SJCRH30 (cell line): Measurements from ENCODE around the gene H2BK1. TPM values are rescaled to one million over a fixed set of nuclear protein-coding genes. Genes with fewer than 3 reads are reported as not detected.

ENCODE experiments used
- DNase-seq, 2 experiments: peaks; one replicate each; pipeline ENCODE4 v3.0.0-alpha.2; 2015 to 2020
- H3K27ac ChIP-seq: fragments of 250-450 bp; sonication (Bioruptor Pico); 2 replicates; pipeline ENCODE4 v1.5.1; 2020; ENCODE audit warnings: mild to moderate bottlenecking, moderate library complexity
- H3K27me3 ChIP-seq: fragments of 250-450 bp; sonication (Bioruptor Pico); 2 replicates; pipeline ENCODE4 v1.5.1; 2020; ENCODE audit warnings: mild to moderate bottlenecking, moderate library complexity
- H3K36me3 ChIP-seq: fragments of 250-450 bp; sonication (Bioruptor Pico); 2 replicates; pipeline ENCODE4 v1.5.1; 2020; ENCODE audit warnings: mild to moderate bottlenecking, moderate library complexity
- H3K4me1 ChIP-seq: fragments of 250-450 bp; sonication (Bioruptor Pico); 2 replicates; pipeline ENCODE4 v1.5.1; 2020; ENCODE audit warnings: mild to moderate bottlenecking, moderate library complexity
- H3K4me3 ChIP-seq: fragments of 250-450 bp; sonication (Bioruptor Pico); 2 replicates; pipeline ENCODE4 v1.5.1; 2020; ENCODE audit warnings: mild to moderate bottlenecking, moderate library complexity
- H3K9me3 ChIP-seq: fragments of 250-450 bp; sonication (Bioruptor Pico); replicated peaks from 2 replicates; pipeline ENCODE4 v1.5.1; 2020; ENCODE audit warnings: mild to moderate bottlenecking, moderate library complexity
- total RNA-seq: library from RNA; depleted of rRNA; stranded (reverse); fragments of >200 nt; shearing (Covaris generic); gene quantifications from 2 replicates; pipeline ENCODE4 v1.2.3, GENCODE V29; 2014; rRNA removed

The H2BK1 gene
- not detected in 2 replicates for total RNA-seq

DNA sequence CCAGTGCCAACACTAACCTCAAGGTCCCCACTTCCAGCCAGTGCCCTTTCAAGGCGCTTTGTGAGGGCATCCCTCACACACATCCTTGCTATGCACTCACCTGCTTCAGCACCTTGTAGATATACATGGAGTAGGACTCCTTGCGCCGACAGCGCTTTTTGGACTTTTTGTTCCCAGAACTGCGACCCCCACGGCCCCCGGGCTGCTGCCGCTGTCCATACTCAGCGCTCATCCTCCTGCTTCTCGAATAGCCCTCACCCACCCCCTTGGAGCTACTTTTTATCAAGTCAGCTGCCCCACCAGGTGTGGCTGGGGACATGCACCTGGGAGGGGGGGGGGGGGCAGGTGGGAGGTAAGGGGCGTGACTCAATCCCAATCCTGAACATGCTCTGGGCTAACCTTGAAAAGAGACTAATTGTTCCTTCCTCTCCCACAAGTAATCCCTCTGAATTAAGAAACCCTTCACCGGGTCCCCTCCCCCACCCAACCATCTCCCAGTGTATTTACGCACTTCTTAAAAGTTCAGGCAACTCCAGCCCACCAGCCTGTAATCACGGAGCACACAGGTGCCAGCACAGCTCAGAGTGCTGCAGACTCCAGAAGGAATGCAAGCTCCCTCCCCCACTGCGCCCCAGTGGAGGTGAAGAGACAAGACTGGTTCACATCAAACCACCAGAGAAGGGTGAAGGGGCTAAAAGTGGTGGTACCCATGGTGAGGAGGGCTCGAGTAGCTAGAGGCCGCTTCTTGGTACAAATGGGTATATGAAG, at the start of gene H2BK1:
TSS of gene H2BK1 (minus strand) at position 402 of the 768 bp plus-strand sequence. CDS start at position 232, 170 bp downstream.
- Histone ChIP-seq H3K27ac (no peak within 1 kb of the TSS), H3K4me3 (no peak within 1 kb of the TSS), H3K9me3 (no peaks in the 10 kb centered on the region), H3K4me1 (no peaks in the 10 kb centered on the region), H3K36me3 (peaks cover 23% of the 10 kb centered on the region), H3K27me3 (peaks cover 9% of the 10 kb centered on the region)
- DNase-seq, result no peak

DNA sequence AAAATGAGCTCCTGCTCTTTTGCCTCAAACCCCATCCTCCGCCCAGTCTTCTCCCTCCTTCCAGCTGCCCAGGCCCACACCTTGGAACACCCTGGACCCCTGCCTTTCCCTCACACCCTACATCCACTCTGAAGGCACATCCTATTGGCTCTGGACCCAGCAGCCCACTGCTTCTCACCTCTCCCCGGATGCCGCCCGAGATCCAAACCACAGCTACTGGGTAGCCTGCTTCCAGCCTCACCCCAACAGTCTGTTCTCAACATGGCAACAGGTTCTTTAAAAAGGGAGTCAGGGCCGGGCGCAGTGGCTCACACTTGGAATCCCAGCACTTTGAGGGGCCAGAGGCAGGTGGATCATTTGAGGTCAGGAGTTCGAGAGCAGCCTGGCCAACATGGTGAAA, 47.7 kb upstream of the H2BK1 start:
- Histone ChIP-seq H3K36me3 (no peaks in the 10 kb centered on the region), H3K27me3 (peaks cover 6% of the 10 kb centered on the region; the same call in 1 of the 2 replicates), H3K27ac (no peak overlapping the region), H3K4me1 (no peaks in the 10 kb centered on the region; the same call in 1 of the 2 replicates), H3K4me3 (no peak overlapping the region), H3K9me3 (no peaks in the 10 kb centered on the region)
- no peak for DNase-seq

DNA sequence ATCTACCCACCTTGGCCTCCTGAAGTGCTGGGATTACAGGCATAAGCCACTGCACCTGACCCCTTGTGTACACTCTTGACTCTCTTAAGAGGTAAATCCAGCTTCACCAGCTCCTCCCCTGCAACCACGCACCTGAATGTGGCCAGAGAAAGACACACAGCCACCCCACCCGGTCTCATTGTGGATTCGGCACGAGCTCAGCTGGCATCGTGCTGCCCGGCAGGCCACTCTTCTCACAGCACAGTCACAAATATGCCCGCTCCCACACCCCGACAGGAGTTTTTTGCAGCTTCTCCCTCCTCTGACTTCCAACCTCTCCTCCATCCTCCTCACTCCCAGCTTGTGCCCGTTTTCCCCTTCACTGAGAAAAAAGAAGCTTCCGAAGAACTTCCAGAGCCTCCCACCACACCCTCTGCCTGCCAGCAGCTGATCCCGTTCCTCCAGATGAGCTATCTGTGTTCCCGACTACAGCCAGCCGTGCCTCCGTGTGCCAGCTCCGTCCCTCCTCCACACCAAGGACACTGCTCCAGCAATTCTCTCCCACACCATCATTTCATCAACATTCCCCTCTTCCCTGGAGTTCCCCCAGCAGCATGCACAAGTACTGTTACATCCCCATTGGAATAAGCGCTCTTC, 46.2 kb upstream of the H2BK1 start:
- Histone ChIP-seq H3K27me3 (peaks cover 6% of the 10 kb centered on the region; the same call in 1 of the 2 replicates), H3K27ac (no peak overlapping the region), H3K4me3 (no peak overlapping the region), H3K9me3 (no peaks in the 10 kb centered on the region), H3K36me3 (no peaks in the 10 kb centered on the region), H3K4me1 (no peaks in the 10 kb centered on the region; the same call in none of the 2 replicates)
- no peak for DNase-seq

DNA sequence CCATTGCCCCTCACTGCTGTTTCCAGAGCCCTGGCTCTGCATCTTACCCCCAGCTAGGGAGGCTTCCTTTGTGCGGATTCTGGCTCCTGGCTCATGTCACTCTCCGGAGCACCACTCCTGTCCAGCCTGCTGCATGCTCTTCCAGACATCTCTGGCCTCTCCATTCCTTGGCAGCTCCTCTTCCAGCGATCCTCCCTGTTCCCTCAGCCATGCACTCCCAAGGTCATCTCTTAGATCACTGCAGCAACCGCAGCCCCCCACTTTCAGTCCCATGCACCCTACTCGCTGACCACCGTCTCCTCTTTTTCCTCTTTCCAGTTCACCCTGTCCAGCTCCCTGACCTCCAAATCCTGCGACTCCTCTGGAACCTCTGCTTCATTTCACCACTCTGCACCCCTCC, 45.1 kb upstream of the H2BK1 start:
- DNase-seq, result no peak
- Histone ChIP-seq H3K27me3 (peaks cover 6% of the 10 kb centered on the region; the same call in 1 of the 2 replicates), H3K36me3 (no peaks in the 10 kb centered on the region), H3K4me3 (no peak overlapping the region), H3K27ac (no peak overlapping the region), H3K9me3 (no peaks in the 10 kb centered on the region), H3K4me1 (peaks cover 6% of the 10 kb centered on the region)

DNA sequence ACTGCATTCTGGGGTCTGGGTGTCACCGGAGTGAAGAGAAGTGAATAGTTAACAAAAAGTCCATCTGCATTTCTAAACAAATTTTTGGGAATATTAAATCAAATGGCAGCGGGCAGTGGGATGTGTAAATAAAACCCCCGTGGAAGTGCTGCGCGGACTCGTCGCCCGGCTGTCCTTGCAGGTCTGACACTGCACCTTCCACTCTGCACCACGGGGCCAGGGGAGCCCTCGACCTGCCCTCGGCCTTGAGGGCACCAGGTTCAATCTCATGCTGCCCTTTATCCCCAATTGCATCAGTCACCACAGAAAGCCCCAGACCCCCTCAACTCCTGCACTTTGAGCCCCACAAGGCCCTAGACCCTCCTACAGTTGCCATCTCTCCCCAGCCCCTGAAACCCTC, 44.6 kb upstream of the H2BK1 start:
- Histone ChIP-seq H3K4me1 (peaks cover 10% of the 10 kb centered on the region), H3K4me3 (no peak overlapping the region), H3K36me3 (no peaks in the 10 kb centered on the region), H3K9me3 (no peaks in the 10 kb centered on the region), H3K27ac (no peak overlapping the region), H3K27me3 (peaks cover 6% of the 10 kb centered on the region; the same call in 1 of the 2 replicates)
- DNase-seq, result no peak

DNA sequence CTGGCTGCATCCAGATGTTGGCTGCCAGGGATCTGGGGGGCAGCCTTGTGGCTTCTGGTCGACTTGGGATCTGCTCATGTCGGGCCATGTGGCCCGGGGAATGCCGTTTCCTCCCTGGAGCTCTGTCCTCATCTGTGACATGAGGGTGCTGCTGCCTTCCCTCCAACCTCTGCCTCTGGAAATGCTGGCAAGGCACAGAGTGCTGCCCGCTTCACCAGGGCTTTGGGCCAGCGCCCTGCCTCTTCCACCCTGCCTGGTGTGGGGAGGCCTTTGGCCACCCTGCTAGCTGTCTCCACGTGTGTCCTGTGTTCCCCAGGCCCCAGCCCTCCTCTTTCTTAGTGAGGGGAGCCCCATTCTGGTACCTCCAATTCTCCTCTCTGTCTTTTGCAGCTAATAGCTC, 44.0 kb upstream of the H2BK1 start:
- Histone ChIP-seq H3K4me1 (peaks cover 12% of the 10 kb centered on the region), H3K27me3 (peaks cover 6% of the 10 kb centered on the region; the same call in 1 of the 2 replicates), H3K9me3 (no peaks in the 10 kb centered on the region), H3K27ac (no peak overlapping the region), H3K36me3 (no peaks in the 10 kb centered on the region), H3K4me3 (no peak overlapping the region)
- DNase-seq, result no peak

DNA sequence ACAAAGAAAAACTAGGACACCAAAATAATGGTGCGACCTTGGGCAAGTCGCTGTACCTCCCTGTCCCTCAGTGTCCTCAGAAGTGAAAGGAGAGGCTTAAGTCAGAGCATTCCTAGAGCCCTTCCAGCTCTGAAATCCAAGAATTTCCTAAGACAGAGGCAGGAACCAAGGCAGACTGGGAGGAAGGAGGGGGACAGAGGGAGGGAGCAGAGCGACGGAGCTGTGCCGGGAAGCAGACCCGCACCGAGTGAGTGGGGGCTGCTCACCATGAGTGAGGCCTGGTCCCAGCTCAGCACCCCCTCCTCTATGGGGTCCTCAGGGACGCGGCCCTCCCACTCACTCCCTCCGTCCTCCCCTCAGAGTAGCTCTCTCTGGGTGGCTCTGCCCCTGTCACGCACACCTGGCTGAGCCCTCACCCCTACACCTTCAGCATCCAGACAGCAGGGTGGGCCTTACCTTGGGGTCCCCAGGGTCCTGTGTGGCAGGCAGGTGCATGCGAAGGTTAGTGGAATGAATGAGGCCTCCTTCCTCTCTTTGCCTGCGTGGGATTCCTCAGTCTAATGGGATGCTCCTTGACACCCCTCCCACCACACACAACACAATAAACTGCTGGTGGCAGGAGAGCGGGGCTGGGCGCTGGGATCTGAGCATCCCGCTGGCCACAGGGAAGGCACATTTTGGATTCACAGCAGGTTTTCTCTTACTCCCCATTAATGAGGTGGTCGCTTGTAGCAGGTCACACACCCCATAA, 42.8 kb upstream of the H2BK1 start:
- no peaks in the 10 kb centered on the region for H3K36me3 ChIP-seq
- peaks cover 12% of the 10 kb centered on the region for H3K4me1 ChIP-seq
- no peak for DNase-seq
- H3K27me3 ChIP-seq, result peaks cover 6% of the 10 kb centered on the region; the same call in 1 of the 2 replicates
- H3K27ac ChIP-seq, result no peak overlapping the region
- H3K9me3 ChIP-seq, result no peaks in the 10 kb centered on the region
- peak overlapping the region; percentile 75 for H3K4me3 ChIP-seq

DNA sequence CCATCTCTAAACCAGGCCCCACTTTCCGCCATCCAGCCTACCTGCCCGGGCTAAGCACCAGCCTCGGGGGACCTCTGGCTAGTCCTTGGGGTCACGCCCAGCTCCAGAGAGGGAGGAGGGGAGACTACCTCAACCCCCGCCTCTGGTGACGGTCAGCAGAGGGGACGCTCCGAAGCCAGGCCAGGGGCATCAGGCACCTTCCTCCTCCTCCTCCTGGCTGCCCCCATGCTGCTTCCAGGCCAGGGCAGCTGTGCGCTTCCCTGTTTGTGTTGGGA, 42.2 kb upstream of the H2BK1 start:
- Histone ChIP-seq H3K4me1 (peaks cover 12% of the 10 kb centered on the region), H3K27ac (peak overlapping the region; percentile 77), H3K36me3 (no peaks in the 10 kb centered on the region), H3K9me3 (no peaks in the 10 kb centered on the region), H3K27me3 (peaks cover 6% of the 10 kb centered on the region; the same call in 1 of the 2 replicates), H3K4me3 (peak overlapping the region; percentile 75)
- DNase-seq, result no peak

DNA sequence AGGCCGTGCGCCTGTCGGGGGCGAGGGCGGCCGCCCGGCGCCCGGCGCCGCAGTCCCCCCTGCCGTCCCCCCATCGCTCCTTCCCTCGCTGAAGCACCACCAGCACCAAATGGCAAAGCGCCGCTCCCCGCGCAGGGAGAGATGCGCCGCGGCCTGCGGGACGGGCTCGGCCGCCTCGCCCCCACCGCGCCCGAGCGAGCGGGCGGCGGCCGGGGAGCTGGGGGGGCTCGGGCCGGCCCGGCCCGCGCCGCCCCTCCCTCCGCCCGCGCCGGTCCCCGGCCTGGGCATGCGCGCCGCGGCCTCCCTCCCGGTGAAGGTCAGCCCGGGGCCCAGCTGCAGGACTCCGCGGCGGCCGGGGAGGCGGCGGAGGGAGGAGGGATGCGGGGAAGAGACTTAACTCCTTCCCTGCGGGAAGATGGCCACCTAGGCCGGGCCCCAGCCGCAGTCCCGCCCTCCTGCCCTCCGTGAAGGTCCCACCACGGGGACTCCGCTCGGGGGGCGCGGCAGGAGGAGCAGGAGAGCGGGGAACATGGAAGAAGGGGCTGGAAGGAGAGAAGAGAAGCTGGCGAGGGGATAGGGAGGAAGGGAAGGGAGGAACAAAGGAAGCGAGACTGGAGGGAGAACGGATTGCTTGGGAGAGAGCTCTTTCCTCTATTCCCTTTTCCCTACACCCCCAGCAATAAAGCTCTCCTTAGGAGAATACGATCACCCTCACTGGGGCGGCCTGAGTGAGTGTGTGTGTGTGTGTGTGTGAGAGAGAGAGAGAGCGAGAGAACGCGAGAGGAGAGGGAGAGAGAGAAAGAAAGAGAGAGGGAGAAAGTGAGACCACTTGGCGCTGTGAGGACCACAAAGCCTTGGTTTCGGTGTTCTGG, 41.6 kb upstream of the H2BK1 start:
- peaks cover 14% of the 10 kb centered on the region for H3K4me1 ChIP-seq
- peaks cover 3% of the 10 kb centered on the region; the same call in 1 of the 2 replicates for H3K27me3 ChIP-seq
- no peaks in the 10 kb centered on the region for H3K36me3 ChIP-seq
- peak; percentile 79 to 84 for DNase-seq
- peak overlapping the region; percentile 77 for H3K27ac ChIP-seq
- H3K4me3 ChIP-seq, result peak overlapping the region; percentile 75
- H3K9me3 ChIP-seq, result no peaks in the 10 kb centered on the region

DNA sequence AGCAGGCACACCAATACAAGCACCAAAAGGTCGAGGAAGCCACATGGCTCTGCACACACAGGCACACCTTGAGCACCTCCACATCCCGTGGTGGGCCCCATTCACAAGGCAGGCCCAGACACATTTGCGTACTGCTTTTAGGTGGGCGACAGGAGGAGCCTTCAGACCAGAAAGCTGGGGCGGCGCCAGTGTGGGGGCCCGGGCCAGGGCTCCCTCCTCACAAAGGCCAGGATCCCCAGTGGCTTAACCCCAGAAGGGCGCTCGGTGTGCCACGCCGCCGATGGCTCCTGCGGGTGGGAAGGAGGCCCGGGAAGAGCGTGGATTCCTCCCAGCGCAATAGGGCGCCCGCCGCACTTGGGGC, 41.0 kb upstream of the H2BK1 start:
- peak; percentile 57 to 61 for DNase-seq
- peak overlapping the region; percentile 53 for H3K27ac ChIP-seq
- peaks cover 3% of the 10 kb centered on the region; the same call in 1 of the 2 replicates for H3K27me3 ChIP-seq
- H3K4me1 ChIP-seq, result peaks cover 19% of the 10 kb centered on the region
- peak overlapping the region; percentile 75 for H3K4me3 ChIP-seq
- no peaks in the 10 kb centered on the region for H3K9me3 ChIP-seq
- no peaks in the 10 kb centered on the region for H3K36me3 ChIP-seq

DNA sequence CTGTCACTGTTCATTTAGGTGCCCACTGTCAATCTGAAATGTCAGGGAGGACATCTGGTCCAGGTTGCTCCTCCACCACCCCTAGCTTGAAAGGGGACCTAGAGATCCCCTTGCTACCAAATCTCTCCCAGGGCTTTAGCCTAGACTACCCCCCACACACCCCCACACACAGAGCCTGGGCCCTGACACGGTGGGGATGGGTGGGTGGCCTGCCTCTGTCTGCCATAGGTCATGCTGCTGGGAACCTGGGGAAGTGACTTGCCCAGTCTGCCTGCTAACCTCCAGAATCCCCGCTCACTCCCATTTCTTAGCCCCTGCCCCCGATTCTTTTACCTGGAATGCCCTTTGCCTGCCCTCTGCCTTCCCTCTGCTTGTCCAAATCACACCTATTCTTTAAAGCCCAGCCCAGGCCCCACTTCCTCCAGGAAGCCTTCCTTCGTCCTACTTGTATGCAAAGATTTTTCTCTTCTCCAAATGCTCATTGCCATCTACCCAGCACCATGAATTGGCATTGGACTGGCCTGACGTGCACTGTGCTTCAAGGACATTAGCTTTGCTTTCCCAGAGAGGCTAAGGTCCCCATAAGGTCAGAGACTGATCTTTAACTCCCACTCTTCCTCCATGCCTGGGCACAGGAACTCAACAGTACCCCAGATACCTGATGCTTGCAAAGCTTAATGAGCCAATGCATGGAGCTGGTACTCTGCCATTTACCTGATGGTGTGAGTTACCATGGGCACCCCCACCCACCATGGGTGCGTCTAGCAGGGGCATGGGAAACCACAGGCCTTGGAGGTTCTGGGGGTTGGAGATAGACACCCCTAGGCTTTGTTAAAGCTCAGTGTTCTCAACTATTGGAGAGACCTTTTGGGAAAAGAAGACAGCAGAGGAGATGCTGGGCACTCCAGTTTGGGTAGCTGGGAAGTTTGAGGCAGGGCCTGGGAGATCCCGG, 40.2 kb upstream of the H2BK1 start:
- H3K27me3 ChIP-seq, result no peaks in the 10 kb centered on the region

DNA sequence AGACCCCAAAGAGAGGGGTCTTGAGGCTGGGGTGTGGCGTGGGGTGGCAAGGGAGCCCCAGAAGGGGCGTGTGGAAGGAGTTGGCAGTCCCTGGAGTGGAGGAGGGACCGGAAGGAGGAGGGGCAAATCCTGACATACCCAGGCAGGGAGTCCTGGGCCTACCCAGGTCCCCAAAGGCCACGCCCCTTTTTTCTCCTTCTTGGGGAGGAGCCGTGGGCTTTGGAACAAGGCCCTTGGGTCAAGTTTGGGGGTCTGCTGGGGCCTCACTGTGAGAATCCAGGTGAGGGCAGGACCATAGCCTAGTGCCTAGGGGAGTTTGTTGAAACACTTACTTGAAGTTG, 39.4 kb upstream of the H2BK1 start:
- Histone ChIP-seq H3K9me3 (no peaks in the 10 kb centered on the region), H3K27me3 (no peaks in the 10 kb centered on the region), H3K36me3 (peaks cover 4% of the 10 kb centered on the region), H3K27ac (peak overlapping the region; percentile 99), H3K4me1 (peaks cover 25% of the 10 kb centered on the region), H3K4me3 (peak overlapping the region; percentile 86)
- peak; percentile 94 to 95 for DNase-seq

More for the DNA sequence above, 40.2 kb upstream of the H2BK1 start:
- H3K4me1 ChIP-seq, result peaks cover 25% of the 10 kb centered on the region
- no peak overlapping the region; the same call in 1 of the 2 replicates for H3K27ac ChIP-seq
- H3K36me3 ChIP-seq, result 0 out of 2 replicates have a peak, but pooled peaks cover 2% of the 10 kb centered on the region
- no peaks in the 10 kb centered on the region for H3K9me3 ChIP-seq
- H3K4me3 ChIP-seq, result peak overlapping the region; percentile 75; the same call in 1 of the 2 replicates
- no peak for DNase-seq

DNA sequence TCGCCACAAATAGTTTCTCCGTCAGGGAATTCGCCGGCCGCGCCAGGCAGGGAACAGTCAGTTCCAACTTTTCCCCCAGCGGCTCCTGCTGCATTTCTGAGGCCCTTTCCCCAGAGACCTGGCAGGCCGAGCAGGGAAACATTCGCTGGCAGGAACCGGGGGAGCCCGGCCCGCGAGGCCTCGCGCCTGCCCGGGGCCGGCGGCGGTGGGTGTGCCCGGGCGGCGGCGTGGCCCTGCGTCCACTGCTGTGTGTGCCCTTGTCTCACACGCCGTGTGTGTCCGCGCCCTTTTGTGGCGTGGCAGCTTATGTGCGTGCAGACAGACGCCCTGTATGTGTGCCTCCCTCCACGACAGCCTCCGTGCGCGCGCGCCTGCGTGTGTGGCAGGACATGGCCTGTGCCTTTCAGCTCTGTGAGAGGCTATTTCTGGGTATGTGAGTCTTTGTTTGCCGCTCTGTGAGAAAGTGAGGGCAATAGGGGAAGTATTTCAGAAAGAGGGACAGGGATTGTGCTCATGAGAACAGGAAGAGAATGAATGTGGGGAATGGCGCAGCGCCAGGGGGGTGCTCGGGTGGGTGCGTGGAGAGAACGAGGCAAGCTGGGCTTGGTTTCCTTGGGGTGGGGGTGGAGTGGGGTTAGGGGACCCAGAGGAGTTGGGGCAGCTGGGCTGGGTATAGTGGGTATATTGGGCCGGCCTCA, 38.9 kb upstream of the H2BK1 start:
- Histone ChIP-seq H3K36me3 (peaks cover 10% of the 10 kb centered on the region), H3K4me1 (peaks cover 28% of the 10 kb centered on the region), H3K9me3 (no peaks in the 10 kb centered on the region), H3K27ac (peak overlapping the region; percentile 99), H3K4me3 (peak overlapping the region; percentile 86), H3K27me3 (no peaks in the 10 kb centered on the region)
- peak; percentile 68 to 73 for DNase-seq
